ENCODE data around the gene LRRC42.

LRRC42 gene

GRCh38 chr1:53971718-53972117, 25.6 kb downstream of the LRRC42 start (continued):
- TF ChIP-seq ZNF398 (tag by site-specific recombination; IDR thresholded peaks at IDR 0.05) (no peak), WT1 (tag by site-specific recombination; IDR thresholded peaks at IDR 0.05) (no peak), SP3 (tag by site-specific recombination; IDR thresholded peaks at IDR 0.05) (no peak), MEIS1 (CRISPR knock-in tag; IDR thresholded peaks at IDR 0.05; ENCODE audit: borderline replicate concordance) (no peak), ELK4 (IDR thresholded peaks at IDR 0.05; ENCODE audit: borderline replicate concordance, low read depth, low read length) (no peak), ZNF175 (tag by site-specific recombination; IDR thresholded peaks at IDR 0.05) (no peak), SCRT2 (tag by site-specific recombination; IDR thresholded peaks at IDR 0.05) (no peak), ZNF16 (tag by site-specific recombination; IDR thresholded peaks at IDR 0.05; ENCODE audit: low read depth) (no peak)

GRCh38 chr1:53975861-53976260, 29.7 kb downstream of the LRRC42 start:
- POLR2A ChIA-PET, result interaction anchor here (0.6 kb wide), 1 partner anchor 33 kb away, joined by 5 read pairs; no protein-coding TSS in a partner anchor
- no peak for TF ChIP-seq ZNF311 (tag by site-specific recombination; IDR thresholded peaks at IDR 0.05; ENCODE audit: borderline replicate concordance)
- no peak for TF ChIP-seq ZNF426 (tag by site-specific recombination; IDR thresholded peaks at IDR 0.05)
- TF ChIP-seq KLF16 (tag by site-specific recombination; IDR thresholded peaks at IDR 0.05), result no peak
- no peak for TF ChIP-seq TRIM28 (IDR thresholded peaks at IDR 0.05; ENCODE audit: borderline replicate concordance, low read length)
- TF ChIP-seq ZNF629 (tag by site-specific recombination; IDR thresholded peaks at IDR 0.05), result no peak
- TF ChIP-seq ZNF24 (tag by site-specific recombination; IDR thresholded peaks at IDR 0.05), result no peak
- TF ChIP-seq PRDM4 (tag by site-specific recombination; IDR thresholded peaks at IDR 0.05), result no peak
- no peak for TF ChIP-seq ZNF274 (IDR thresholded peaks at IDR 0.05; ENCODE audit: low read length)
- no peak for TF ChIP-seq ZNF274 (tag by site-specific recombination; IDR thresholded peaks at IDR 0.05; ENCODE audit: borderline replicate concordance)
- no peak for TF ChIP-seq ZNF248 (tag by site-specific recombination; IDR thresholded peaks at IDR 0.05)
- TF ChIP-seq BCL11A (tag by site-specific recombination; IDR thresholded peaks at IDR 0.05; ENCODE audit: low read depth), result no peak
- TF ChIP-seq SETDB1 (IDR thresholded peaks at IDR 0.05; ENCODE audit: insufficient read length, low read length), result no peak
- TF ChIP-seq ZNF350 (tag by site-specific recombination; IDR thresholded peaks at IDR 0.05), result no peak
- no peak for TF ChIP-seq OSR2 (tag by site-specific recombination; IDR thresholded peaks at IDR 0.05)
- TF ChIP-seq INSM2 (tag by site-specific recombination; IDR thresholded peaks at IDR 0.05), result no peak
- TF ChIP-seq ZFHX2 (tag by site-specific recombination; conservative IDR thresholded peaks at IDR 0.05), result no peak
- no peak for TF ChIP-seq ZFP69B (tag by site-specific recombination; IDR thresholded peaks at IDR 0.05)
- TF ChIP-seq GLI4 (tag by site-specific recombination; IDR thresholded peaks at IDR 0.05), result no peak
- Histone ChIP-seq H3K4me1 (ENCODE audit: control insufficient read depth, insufficient read depth, low read length) (no peaks in the 10 kb centered on the region), H3K27ac (ENCODE audit: extremely low read depth, low read depth, low read length) (no peak overlapping the region), H3K9me3 (ENCODE audit: control insufficient read depth, insufficient read depth, low read depth, low read length) (no peaks in the 10 kb centered on the region), H3K36me3 (ENCODE audit: control insufficient read depth in 2 of 2, insufficient read depth in 1 of 2, low read length in 2 of 2) (peaks cover 4 to 19% of the 10 kb centered on the region in 2 experiments; a peak in 2 of 3 replicates), H3K4me3 (ENCODE audit: low read depth, low read length) (no peak overlapping the region)
- CTCF ChIA-PET, result interaction anchor here (0.6 kb wide), 1 partner anchor 115 kb away, joined by 3 read pairs; no protein-coding TSS in a partner anchor
